OCI-LY7 (cell line): ENCODE measurements around the gene CAT. TPM values are rescaled to one million over a fixed set of nuclear protein-coding genes. Genes with fewer than 3 reads are reported as not detected.

Source experiments
- BruUV-seq: library from RNA; stranded (reverse); fragments of 400-500 nt; replicated peaks from 2 replicates; lab custom pipeline; 2021; lab: Mats Ljungman, UMichigan
- CTCF ChIA-PET: fragments of 300-600 bp; sonication (Branson Sonifier 250); formaldehyde crosslinking; loops from one replicate; lab custom pipeline; 2022; ENCODE audit warnings: antibody characterized with exemption; ENCODE audit not compliant: unreplicated experiment; lab: Charles Lee
- POLR2A ChIA-PET: fragments of 300-600 bp; sonication (Branson Sonifier 250); formaldehyde crosslinking; loops from one replicate; lab custom pipeline; 2022; ENCODE audit warnings: antibody characterized with exemption; lab: Charles Lee
- DNase-seq: peaks from one replicate; pipeline ENCODE4 v3.0.0-alpha.2; 2015; ENCODE audit warnings: low spot score
- H2AFZ ChIP-seq: fragments of 200-600 bp; sonication (generic), shearing (Covaris generic); 2 replicates; pipeline ENCODE4 v1.6.1; 2014; ENCODE audit warnings: mild to moderate bottlenecking, antibody characterized with exemption, low read length, moderate library complexity
- H3K27ac ChIP-seq: fragments of 200-600 bp; sonication (generic); 2 replicates; pipeline ENCODE4 v1.5.1; 2014; ENCODE audit warnings: mixed run types, low read depth, mild to moderate bottlenecking, moderate library complexity, low read length, inconsistent platforms; ENCODE audit not compliant: poor library complexity, severe bottlenecking
- H3K36me3 ChIP-seq: fragments of 200-600 bp; sonication (generic); 2 replicates; pipeline ENCODE4 v1.6.1; 2014; ENCODE audit warnings: mild to moderate bottlenecking, antibody characterized with exemption, low read length, moderate library complexity, mixed read lengths; ENCODE audit not compliant: insufficient read depth
- H3K4me1 ChIP-seq: fragments of 200-600 bp; sonication (generic); 2 replicates; pipeline ENCODE4 v1.5.1; 2014; ENCODE audit warnings: mild to moderate bottlenecking, low read length; ENCODE audit not compliant: insufficient read depth, poor library complexity, severe bottlenecking
- H3K4me2 ChIP-seq: fragments of 200-600 bp; sonication (generic); 2 replicates; pipeline ENCODE4 v1.6.1; 2014; ENCODE audit warnings: mild to moderate bottlenecking, low read length
- H3K4me3 ChIP-seq: fragments of 200-600 bp; sonication (generic); 2 replicates; pipeline ENCODE4 v1.5.1; 2014; ENCODE audit warnings: mild to moderate bottlenecking, low read depth, low read length; ENCODE audit not compliant: poor library complexity, severe bottlenecking
- H3K79me2 ChIP-seq: fragments of 200-600 bp; sonication (generic); 2 replicates; pipeline ENCODE4 v1.6.1; 2016; ENCODE audit warnings: low read depth, mild to moderate bottlenecking, low read length, moderate library complexity, mixed read lengths; ENCODE audit not compliant: insufficient read depth
- H3K9me2 ChIP-seq: fragments of 200-600 bp; sonication (generic); 2 replicates; pipeline ENCODE4 v1.6.1; 2016; ENCODE audit warnings: mild to moderate bottlenecking, low read length, mixed read lengths; ENCODE audit not compliant: insufficient read depth
- H3K9me3 ChIP-seq: fragments of 200-600 bp; sonication (generic); 2 replicates; pipeline ENCODE4 v1.6.1; 2014; ENCODE audit warnings: mild to moderate bottlenecking, mixed run types, low read length, mixed read lengths
- H4K20me1 ChIP-seq: fragments of 200-600 bp; sonication (generic); 2 replicates; pipeline ENCODE4 v1.6.1; 2014; ENCODE audit warnings: mild to moderate bottlenecking, antibody characterized with exemption, low read length, moderate library complexity, mixed read lengths; ENCODE audit not compliant: insufficient read depth
- CTCF ChIP-seq: fragments of 200-600 bp; sonication (generic); conservative IDR thresholded peaks from 2 replicates; pipeline ENCODE4 v1.5.1; 2014; ENCODE audit warnings: mild to moderate bottlenecking, antibody characterized with exemption, low read length, moderate library complexity, mixed read lengths
- EZH2phosphoT487 ChIP-seq: fragments of 200-600 bp; sonication (generic); IDR thresholded peaks from 2 replicates; pipeline ENCODE4 v1.6.1; 2018; ENCODE audit warnings: low read depth, borderline replicate concordance, mild to moderate bottlenecking, mixed run types, antibody characterized with exemption, low read length, moderate library complexity, mixed read lengths
- intact Hi-C: fragments of 100-400 bp; cut with micrococcal nuclease; formaldehyde crosslinking; loops from one replicate; pipeline ENCODE4 v1.10.0; 2022; ENCODE audit not compliant: unreplicated experiment
- total RNA-seq, 2 experiments: library from RNA; depleted of rRNA in 1 of 2; stranded (reverse); fragments of >200 nt in 1 of 2; shearing (Covaris generic) in 1 of 2; gene quantifications; 2 replicates each; pipeline ENCODE4 v1.2.3, GENCODE V29; 2014 to 2022

CAT gene
- total RNA-seq, 2 experiments from 2014 or later = 46.6 to 47.8 TPM

GRCh38 chr11:34427186-34427805 lies 11.4 kb upstream of the CAT start:
- Histone ChIP-seq H3K79me2 (no peaks in the 10 kb centered on the region), H3K4me3 (no peak overlapping the region), H3K9me3 (no peaks in the 10 kb centered on the region), H3K9me2 (no peaks in the 10 kb centered on the region), H3K4me2 (no peak overlapping the region), H4K20me1 (no peaks in the 10 kb centered on the region), H2AFZ (no peak overlapping the region), H3K4me1 (no peaks in the 10 kb centered on the region), H3K27ac (no peak overlapping the region), H3K36me3 (no peaks in the 10 kb centered on the region)
- POLR2A ChIA-PET = interaction anchor here (0.6 to 2.1 kb wide), 2 partner anchors 10 to 105 kb away, joined by 5 to 7 read pairs; no protein-coding TSS in a partner anchor
- TF ChIP-seq EZH2phosphoT487 (no peak), CTCF (no peak)
- DNase-seq = no peak
- intact Hi-C loops = no loop called here
- no TSS peak for BruUV-seq
- CTCF ChIA-PET = no interaction called here

GRCh38 chr11:34431979-34432378 lies 6.8 kb upstream of the CAT start:
- Histone ChIP-seq H2AFZ (no peak overlapping the region), H3K4me1 (no peaks in the 10 kb centered on the region), H3K4me3 (no peak overlapping the region), H3K27ac (no peak overlapping the region), H3K4me2 (no peak overlapping the region), H3K36me3 (no peaks in the 10 kb centered on the region), H3K79me2 (no peaks in the 10 kb centered on the region), H3K9me3 (no peaks in the 10 kb centered on the region), H4K20me1 (no peaks in the 10 kb centered on the region), H3K9me2 (no peaks in the 10 kb centered on the region)
- no TSS peak for BruUV-seq
- ChIA-PET POLR2A (interaction anchor here (0.5 kb wide), 1 partner anchor 177 kb away, joined by 5 read pairs; no protein-coding TSS in a partner anchor), CTCF (no interaction called here)
- intact Hi-C loops = no loop called here
- DNase-seq = no peak
- TF ChIP-seq CTCF (no peak), EZH2phosphoT487 (no peak)

- Histone ChIP-seq H3K4me3 (no peak overlapping the region), H3K79me2 (no peaks in the 10 kb centered on the region), H2AFZ (no peak overlapping the region), H3K4me2 (no peak overlapping the region), H3K4me1 (no peaks in the 10 kb centered on the region), H3K27ac (no peak overlapping the region), H4K20me1 (no peaks in the 10 kb centered on the region), H3K36me3 (no peaks in the 10 kb centered on the region), H3K9me2 (no peaks in the 10 kb centered on the region), H3K9me3 (no peaks in the 10 kb centered on the region)
- no TSS peak for BruUV-seq
- ChIA-PET CTCF (no interaction called here), POLR2A (interaction anchor here (0.5 to 0.6 kb wide), 2 partner anchors 13 to 178 kb away, joined by 3 to 5 read pairs; no protein-coding TSS in a partner anchor)
- intact Hi-C loops = no loop called here
- no peak for DNase-seq
- no peak for TF ChIP-seq CTCF
- TF ChIP-seq EZH2phosphoT487 = no peak
These were observed 5.9 kb upstream of the CAT start for GRCh38 chr11:34432822-34433221.
